NCI-H2107 (cell line): ENCODE measurements around the gene ETFRF1.

Experiments used
- DNase-seq: peaks from one replicate; lab custom pipeline; 2025; lab: John Stamatoyannopoulos, UW

Gene ETFRF1, protein sequence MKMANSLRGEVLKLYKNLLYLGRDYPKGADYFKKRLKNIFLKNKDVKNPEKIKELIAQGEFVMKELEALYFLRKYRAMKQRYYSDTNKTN

GRCh38 chr12:25195056-25195971 lies at the start of gene ETFRF1, which contains the start of gene DNAI7:
Gene ETFRF1, plus strand, starts transcription at chr12:25195237. Its CDS starts 8,720 bp downstream, at chr12:25203957.
Gene DNAI7, minus strand, starts transcription at chr12:25195160. Its CDS starts 82 bp downstream, at chr12:25195078.
- DNase-seq: peak; percentile 92

DNA sequence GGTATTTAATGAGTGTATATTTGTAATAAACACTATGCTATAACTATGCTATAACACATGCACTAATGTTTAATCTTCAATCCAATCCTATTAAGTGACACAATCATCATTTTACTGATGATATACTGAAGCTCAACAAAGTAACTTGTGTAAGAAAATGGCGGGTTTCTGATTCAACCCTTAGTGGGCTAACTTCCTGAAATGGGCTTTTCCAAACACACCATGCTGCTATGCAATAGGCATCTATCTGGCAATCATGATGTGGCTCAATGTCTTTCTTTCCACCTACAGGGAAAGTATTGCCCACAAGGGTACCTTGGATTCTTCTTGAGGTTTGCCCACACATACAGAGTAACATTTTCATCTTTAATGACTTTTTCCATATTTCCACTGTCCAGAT lies 48.4 kb upstream of the ETFRF1 start:
- DNase-seq: no peak

- no peak for DNase-seq
Measured at GRCh38 chr12:25151476-25151875, 43.6 kb upstream of the ETFRF1 start.

- no peak for DNase-seq
Measured at GRCh38 chr12:25152055-25152454, 43.0 kb upstream of the ETFRF1 start.

DNA sequence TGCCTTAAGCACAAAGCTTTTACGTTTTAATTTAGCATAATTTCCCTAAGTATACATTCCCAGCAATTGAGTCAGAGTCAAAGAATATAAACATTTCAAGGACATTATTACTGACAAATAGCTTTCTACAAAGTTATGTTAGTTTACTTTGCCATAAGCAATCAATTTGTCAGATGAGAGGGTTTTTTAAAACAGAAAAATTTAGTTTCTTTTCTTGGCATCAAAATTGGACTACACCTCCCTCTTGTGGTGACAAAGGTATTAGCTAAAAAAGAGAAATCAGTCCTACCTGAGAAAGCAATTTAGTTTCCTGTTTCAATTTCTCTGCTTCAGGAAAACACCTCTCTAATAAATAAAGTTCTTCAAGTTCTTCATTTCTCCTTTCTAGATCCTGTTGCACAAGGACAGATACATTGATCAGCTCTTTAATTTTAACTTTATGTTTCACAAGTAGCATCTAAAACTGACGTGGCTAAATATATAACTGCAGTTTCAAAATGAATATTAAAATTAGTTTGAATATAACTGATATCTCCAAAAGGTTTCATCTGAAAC lies 39.9 kb upstream of the ETFRF1 start:
- no peak for DNase-seq

DNA sequence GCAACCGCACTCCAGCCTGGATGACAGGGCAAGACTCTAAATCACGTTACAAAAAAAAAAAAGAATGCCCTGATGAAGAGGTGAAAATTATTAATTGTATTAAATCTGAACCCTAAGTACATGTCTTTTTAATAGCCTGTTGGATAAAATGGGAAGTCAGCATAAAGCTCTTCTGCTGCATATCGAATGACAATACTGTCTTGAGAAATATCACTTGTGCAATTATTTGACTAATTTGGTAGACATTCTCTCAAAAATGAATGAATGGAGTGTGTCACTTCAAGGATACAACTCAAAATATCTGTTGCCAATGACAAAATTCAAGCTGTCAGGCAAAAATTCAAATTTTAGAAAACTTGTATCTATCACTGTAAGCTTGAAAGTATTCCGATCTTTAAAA lies 39.0 kb upstream of the ETFRF1 start:
- no peak for DNase-seq

DNA sequence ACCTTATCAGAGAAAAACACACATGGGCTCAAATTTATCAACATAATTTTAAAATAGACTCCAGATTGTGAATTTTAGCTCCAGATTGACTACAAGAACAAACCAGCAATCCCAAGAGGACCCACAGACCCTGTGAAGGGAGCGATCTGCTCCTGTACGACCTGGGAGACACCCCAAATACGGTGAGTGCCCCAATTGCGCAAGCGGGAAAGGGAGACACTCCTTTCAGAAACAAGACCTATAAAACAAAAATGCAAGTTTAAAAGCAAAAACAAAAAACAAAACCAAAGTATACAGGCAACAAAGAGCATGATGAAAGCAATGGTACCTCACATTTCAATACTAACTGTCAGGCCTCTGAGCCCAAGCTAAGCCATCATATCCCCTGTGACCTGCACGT lies 32.2 kb upstream of the ETFRF1 start:
- DNase-seq: no peak

DNA sequence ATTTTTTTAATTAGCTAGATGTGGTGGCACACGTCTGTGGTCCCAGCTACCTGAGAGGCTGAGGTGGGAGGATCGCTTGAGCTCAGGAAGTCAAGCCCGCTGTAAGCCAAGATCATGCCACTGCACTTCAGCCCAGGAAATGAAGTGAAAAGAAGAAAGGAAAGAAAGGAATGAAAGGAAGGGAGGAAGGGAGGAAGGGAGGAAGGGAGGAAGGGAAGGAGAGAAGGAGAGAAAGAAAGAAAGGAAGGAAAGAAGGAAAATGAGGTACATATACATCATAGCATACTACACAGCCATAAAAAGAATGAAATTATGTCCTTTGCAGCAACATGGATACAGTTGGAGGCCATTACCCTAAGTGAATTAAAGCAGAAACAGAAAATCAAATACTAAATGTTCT lies 12.3 kb upstream of the ETFRF1 start:
- no peak for DNase-seq

- DNase-seq: no peak
Measured at GRCh38 chr12:25184132-25184531, 10.9 kb upstream of the ETFRF1 start.

- no peak for DNase-seq
Measured at GRCh38 chr12:25186038-25186787, 8.8 kb upstream of the ETFRF1 start.

- no peak for DNase-seq
Measured at GRCh38 chr12:25186788-25187402, 8.1 kb upstream of the ETFRF1 start.

GRCh38 chr12:25187781-25188180 lies 7.3 kb upstream of the ETFRF1 start:
- no peak for DNase-seq

- no peak for DNase-seq
Measured at GRCh38 chr12:25189656-25190055, 5.4 kb upstream of the ETFRF1 start.

- no peak for DNase-seq
Measured at GRCh38 chr12:25190793-25191192, 4.2 kb upstream of the ETFRF1 start.

DNA sequence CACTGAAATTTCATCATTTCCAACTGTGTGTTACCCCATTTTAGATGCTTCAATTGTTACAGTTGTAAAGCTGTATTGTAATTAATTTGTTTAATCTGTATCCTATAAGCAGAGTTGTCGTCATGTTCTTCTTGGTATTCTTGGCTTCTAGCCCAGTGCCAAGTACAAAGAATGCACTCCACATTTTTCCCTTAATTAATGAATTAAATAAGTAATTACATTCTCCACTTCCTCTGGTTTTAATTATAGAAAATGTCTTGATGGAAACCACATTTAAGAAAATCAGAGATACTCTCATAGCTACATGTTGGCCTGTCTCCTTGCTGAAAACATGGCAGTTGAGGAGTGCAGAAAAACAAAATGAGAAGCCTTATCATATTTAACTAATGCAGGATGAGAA lies 823 bp upstream of the ETFRF1 start:
- DNase-seq: no peak

GRCh38 chr12:25194722-25195055 lies 348 bp upstream of the ETFRF1 start:
- DNase-seq: no peak

- DNase-seq: no peak
Measured at GRCh38 chr12:25197608-25198007, 2.6 kb downstream of the ETFRF1 start.

- DNase-seq: no peak
Measured at GRCh38 chr12:25200703-25201102, 5.7 kb downstream of the ETFRF1 start.

- no peak for DNase-seq
Measured at GRCh38 chr12:25202137-25202536, 7.1 kb downstream of the ETFRF1 start.

DNA sequence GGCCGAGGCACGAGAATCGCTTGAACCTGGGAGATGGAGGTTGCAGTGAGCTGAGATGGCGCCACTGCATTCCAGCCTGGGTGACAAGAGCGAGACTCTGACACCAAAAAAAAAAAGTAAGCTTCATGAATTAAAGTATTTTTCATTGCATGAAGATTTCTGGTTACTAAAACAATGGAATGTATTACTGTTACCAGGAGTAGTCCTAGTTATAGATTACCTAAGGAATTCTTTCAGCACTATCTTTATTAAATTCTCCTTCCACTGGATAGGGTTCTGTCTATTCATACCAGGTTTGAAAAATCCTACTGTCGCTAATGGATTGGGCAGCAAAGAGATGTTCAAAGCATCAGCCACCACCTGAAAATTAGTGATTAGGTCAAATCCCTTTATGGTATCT lies 12.4 kb downstream of the ETFRF1 start:
- no peak for DNase-seq

DNA sequence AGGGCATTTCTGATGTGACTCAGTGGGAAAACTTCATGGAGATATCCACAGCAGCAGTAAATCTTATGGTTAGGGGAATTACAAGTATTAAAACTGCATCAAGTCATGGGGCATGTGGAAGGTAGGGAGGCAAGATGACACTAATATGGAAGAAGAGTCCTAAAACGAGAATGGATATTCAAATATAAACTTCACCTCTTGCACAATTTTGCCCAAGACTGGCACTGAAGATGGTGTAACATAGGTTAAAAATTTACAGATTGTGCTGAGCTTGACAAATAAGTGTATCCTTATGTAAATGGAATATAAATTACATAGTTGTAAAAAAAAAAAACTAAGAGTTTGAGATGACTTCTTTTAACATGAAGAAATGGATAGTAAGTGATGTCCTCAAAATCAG lies 12.8 kb downstream of the ETFRF1 start:
- no peak for DNase-seq

DNA sequence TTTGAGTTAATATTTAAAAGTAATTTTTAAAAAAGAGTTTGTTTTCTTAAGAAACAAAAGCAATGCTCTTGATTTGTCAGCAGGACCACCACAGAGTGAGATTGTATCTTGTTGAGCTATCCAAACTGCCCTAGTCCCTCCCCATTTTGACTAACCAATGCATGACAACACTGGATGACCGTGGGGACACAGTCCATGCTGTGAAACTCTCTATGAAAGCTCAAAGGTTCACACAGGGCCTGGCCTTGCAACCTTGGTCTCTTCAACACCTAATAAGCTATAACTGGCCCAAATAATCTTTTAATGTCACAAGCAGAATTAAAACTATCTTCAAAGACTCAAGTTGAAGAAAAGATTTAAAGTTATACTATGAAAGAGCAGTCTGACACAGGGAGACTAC lies 13.5 kb downstream of the ETFRF1 start:
- no peak for DNase-seq
